Measurements from ENCODE around the gene SCGB1C2.
"Not testable (repeated sequence)": the region's sequence is repeated elsewhere in the genome, so short reads cannot be mapped to it uniquely, and the experiment has no call there.

SCGB1C2 gene

DNA sequence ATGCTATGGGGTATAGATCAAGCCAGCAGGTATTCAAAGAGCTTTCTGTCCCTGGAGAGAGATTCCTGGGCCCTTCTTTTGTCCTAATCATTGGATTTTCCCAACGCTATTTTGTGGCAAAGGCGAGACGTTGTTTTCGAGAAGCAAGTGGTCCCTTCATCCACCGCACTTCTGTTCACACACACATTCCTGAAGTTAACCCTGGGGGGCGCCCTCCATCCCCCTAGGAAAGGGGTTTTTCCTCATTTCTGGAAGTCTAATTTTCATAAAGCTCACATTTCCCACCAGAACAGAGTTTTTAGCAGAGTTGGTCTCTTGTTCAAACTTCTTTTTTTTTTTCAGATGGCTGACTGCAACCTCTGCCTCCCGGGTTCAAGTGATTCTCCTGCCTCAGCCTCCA lies 11.9 kb downstream of the SCGB1C2 start:
- DNase-seq, result no peak

DNA sequence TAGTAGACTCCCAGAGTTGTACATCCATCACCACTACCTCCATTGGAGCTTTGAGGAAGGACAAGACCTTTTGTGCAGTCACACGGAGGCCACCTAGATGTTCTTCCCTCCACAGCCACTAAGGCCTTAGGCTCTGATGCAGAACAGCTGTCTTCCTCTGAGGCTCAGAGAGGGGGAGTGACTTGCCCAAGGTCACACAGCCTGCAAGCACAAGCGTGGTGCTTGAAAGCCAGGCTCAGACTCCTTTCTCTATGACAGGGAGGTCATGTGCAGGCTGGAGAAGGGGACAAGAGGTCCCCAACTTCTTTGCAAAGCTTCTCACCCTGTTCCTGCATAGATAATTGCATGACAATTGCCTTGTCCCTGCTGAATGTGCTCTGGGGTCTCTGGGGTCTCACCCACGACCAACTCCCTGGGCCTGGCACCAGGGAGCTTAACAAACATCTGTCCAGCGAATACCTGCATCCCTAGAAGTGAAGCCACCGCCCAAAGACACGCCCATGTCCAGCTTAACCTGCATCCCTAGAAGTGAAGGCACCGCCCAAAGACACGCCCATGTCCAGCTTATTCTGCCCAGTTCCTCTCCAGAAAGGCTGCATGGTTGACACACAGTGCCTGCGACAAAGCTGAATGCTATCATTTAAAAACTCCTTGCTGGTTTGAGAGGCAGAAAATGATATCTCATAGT lies 12.7 kb downstream of the SCGB1C2 start:
- no peak for DNase-seq

DNA sequence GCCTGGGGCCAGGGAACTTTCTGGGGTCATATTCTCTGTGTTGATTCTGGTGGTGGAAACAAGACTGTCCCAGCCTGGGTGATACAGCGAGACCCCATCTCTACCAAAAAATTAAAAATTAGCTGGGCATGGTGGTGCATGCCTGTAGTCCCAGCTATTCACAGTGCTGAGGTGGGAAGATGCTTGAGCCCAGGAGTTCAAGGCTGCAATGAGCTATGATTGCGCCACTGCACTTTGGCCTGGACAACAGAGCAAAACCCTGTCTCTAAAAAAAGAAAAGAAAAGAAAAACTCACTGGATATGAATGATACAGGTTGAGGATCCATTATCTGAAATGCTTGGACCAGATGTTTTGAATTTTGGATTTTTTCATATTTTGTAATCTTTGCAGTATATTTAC lies 13.6 kb downstream of the SCGB1C2 start:
- DNase-seq, result no peak

DNA sequence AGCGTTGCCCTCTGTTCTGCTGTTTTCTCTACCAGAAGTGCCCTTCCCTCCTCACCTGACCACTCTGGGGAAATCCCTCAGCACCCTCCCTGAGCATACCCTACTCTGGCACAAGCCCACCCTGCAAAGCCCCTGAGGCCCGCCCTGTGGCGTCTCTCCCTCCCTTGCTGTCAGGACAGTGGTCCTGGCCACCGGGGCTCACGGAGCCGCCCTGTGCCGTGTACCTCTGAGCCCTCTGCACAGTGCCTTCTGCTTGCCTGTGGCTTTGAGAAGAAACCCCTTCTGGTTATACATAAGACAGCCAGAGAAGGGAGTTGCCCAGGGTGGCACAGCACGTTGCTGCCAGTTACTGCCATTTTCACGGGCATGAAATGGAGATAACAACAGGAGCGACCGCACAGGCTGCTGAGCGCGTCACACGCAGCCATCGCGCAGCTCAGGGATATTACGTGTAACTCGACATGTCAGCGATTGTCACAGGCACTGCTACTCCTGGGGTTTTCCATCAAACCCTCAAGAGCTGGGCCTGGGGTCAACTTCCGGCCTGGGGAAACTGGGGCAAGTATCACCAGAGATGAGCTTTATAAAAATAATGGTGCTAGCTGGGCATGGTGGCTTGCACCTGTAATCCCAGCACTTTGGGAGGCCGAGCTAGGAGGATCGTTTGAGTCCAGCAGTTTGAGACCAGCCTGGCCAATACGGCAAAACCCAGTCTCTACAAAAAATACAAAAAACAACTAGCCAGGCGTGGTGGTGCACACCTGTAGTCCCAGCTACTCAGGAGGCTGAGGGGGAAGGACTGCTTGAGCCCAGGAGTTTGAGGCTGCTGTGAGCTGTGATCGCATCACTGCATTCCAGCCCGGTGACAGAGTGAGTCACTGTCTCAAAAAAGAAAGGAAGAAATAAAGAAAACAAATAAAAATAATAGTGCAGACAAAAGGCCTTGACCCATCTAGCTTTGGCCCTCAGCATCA lies 14.8 kb downstream of the SCGB1C2 start:
- no peak for DNase-seq

- DNase-seq, result no peak
Measured at GRCh38 chr17:152860-153420, 15.6 kb downstream of the SCGB1C2 start.

- DNase-seq, result no peak
Measured at GRCh38 chr17:153851-154250, 16.5 kb downstream of the SCGB1C2 start.

GRCh38 chr17:155576-155975 lies 18.2 kb downstream of the SCGB1C2 start:
- DNase-seq, result no peak

- no peak for DNase-seq
Measured at GRCh38 chr17:156094-156621, 18.8 kb downstream of the SCGB1C2 start.

GRCh38 chr17:156946-157345 lies 19.6 kb downstream of the SCGB1C2 start:
- no peak for DNase-seq

- DNase-seq, result no peak
Measured at GRCh38 chr17:157901-158300, 20.5 kb downstream of the SCGB1C2 start.

DNA sequence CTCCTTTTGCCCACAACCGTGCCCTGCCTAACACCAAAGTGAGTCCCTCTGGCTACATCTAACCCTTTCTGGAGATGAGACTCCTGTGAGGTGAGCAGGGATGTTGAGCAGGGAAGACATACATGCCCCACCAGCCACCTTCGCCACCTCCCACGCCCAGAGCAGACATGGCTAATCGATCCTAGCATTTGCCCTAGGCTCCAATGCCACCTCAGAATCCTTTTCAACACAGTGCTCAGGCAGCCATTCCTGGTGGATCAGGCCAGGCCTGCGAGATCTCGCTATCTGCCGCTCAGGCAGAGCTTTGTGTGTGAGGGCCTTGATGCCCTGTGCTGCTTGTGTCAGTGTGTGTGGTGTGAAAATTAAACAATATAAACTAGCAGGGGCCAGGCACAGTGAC lies 21.0 kb downstream of the SCGB1C2 start:
- no peak for DNase-seq

- no peak for DNase-seq
Measured at GRCh38 chr17:159609-160008, 22.2 kb downstream of the SCGB1C2 start.

- DNase-seq, result no peak
Measured at GRCh38 chr17:160336-160735, 23.0 kb downstream of the SCGB1C2 start.

DNA sequence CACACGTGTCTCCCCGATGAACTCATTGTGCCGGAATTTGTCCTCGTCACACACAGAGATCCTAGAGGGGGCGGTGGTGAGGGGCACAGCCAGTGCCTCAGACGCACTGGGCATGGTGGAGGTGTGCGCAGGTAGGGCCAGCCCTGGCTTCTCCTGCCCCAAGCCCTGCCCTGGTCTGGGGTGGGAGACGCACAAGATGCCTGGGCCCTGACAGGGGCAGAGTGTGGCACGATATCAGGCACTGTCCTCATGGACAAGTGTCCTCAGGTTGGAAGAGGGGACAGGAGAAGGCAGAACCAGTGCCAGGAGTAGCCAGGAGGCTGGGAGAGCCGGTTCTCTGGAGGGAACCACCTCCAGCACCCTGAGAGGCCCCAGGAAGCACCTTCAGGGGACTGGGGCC lies 24.1 kb downstream of the SCGB1C2 start:
- no peak for DNase-seq

GRCh38 chr17:162689-163088 lies 25.3 kb downstream of the SCGB1C2 start:
- DNase-seq, result no peak

DNA sequence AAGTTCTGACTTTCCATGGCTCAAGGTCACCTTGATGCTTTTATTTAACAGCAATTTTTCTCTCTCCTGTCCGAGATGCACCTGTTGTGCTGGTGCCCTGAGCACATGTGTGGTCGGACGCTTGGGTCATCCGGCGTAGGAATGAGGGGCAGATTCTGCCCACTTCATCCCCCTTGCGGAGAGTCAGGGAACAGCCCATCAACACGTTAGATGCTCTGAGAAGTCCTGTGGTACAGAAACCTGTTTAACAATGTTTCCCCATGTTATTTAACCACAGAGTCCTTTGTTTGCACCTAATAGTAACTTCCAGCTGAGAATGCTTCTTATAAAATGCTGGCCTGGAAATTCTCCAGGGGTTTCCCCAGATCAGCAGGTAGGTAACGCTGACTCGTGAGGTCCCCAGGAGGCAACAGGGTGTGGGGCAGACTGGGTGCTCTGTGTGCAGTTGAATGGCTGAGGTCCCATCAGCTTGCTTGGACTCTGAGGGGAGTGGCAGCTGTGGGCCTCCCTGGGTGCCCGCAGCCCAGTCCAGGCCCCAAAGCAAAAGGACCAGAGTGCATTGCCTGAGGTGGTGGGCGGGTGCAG lies 26.2 kb downstream of the SCGB1C2 start:
- no peak for DNase-seq

DNA sequence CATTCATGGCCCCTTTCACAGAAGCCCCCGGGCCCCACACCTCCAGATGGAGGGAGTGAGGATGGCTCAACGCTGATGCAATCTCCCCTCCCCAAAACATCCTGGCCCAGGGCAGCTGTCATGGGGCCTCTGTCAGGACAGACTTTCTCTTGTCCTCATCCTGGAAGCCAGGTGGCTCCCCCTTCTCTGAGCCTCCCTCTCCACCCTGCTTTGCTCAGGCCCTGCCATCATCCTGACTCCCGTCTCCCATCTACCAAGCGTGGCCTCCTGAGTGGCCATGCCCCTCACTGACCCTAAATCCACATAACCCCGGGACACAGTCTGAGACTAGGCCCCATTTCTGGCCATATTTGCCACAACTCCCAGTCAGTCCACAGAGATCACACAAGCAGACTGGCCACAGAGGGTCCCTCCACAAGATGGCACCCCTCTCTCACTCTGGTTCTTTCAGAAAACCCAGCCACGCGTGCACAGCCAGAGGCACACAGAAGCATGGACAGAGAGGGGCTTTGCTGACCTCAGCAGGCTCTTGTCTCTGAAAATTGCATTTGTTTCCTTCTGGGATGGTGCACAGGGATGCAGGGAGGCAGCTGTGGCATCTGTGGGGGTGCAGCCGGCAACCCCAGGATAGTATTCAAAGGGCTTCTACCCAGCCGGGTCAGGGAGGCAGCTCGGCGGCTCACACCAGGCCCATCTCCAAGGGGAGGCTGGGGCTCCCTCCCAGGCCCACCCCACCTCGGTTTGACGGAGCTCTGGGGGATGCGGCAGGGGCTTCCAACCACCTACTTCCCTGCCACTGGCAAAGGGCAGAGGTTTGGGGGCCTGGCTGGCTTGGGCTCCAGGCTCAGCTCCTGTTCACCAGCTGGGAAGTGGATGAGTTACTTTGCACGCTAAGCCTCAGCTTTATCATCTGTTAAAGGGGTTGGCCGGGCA lies 27.2 kb downstream of the SCGB1C2 start:
- no peak for DNase-seq

DNA sequence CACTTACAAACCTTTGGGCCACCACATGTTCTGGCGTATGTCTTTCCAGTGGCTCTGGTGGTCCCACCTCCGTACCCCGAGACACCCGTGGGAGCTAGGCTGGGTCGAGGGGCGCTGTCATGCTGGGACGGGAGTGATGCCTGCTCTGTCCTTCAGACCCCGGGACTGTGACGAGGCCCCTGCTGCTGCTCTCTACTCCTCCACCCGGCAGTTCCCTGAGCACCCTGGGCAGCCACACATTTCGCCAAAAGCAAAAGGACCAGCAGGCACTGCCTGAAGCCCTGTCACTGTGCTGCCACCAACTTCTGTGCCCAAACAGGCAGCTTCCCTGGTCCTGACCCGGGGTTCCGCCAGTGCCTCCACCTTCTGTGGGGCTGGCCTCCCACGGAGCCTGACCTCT lies 28.6 kb downstream of the SCGB1C2 start:
- no peak for DNase-seq

DNA sequence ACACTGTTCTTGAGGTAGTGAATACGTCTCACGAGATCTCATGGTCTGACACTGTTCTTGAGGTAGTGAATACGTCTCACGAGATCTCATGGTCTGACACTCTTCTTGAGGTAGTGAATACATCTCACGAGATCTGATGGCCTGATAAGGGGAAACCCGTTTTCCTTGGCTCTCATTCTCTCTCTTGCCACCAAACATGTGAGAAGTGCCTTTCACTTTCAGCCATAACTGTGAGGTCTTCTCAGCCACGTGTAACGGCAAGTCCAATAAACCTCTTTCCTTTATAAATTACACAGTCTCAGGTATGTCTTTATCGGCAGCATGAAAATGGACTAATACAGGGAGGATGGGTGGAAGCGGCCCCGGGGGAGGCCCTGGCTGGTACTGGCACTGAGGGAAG lies 31.2 kb downstream of the SCGB1C2 start:
- not testable (repeated sequence) for DNase-seq

DNA sequence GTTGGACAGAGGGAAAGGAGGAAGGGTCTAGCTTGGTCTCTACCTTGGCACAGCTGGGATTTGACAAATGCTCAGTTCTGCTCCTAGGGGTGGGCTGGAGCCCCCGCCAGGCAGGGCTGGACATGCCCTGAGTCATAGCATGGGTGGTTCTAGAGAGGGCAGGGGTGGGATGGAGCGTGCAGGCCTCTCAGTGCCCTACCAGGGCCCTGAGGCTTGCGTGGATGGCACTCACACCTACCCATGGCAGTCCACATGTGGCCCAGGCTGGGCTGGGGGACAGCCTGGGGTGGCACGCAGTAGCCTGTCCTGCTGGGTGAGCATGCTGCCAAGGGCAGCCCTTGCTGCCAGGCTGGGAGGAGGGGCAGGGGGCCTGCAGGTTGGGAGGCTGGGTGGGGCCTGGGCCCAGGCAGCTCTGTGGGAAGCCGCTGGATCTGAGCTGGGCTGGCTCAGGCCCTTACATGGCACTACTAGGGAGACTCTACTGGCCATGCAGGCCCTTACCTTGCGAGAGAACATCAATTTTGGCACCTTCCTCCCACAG lies 32.8 kb downstream of the SCGB1C2 start:
- no peak for DNase-seq

DNA sequence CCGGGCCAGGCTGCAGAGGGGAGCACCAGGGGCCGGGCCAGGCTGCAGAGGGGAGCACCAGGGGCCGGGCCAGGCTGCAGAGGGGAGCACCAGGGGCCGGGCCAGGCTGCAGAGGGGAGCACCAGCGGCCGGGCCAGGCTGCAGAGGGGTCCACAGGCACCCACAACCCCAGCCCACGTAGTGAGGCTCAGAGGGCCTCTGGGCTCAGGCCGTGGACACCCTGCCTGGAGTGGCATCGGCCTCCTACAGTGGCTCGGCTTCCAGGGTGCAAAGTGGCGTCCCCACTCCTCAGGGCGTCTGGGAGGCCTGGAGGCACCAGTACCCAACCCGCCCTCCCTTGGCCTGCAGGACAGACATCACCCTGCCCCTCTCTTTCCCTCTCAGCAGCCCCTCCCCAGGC lies 34.5 kb downstream of the SCGB1C2 start:
- no peak for DNase-seq

DNA sequence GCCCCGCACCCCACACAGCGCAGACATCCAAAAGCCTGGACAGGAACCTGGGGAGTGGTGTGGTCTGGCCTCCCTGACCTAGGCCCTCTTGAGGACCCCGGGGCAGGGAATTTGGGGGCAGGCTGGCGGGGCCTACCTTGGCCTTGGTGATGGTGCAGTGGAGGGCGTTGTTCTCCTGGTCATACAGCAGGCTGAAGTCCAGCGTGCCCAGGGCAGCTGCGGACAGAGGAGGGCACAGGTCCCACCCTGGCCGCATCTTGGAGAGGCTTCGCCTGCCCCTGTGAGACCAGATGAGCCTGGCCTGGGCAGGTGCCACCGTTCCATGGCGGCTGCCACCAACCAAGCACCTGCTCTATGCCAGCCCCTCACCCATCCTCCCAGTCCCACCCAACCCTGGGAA lies 35.0 kb downstream of the SCGB1C2 start:
- DNase-seq, result no peak
